Fibroblast of lung (primary cell): Measurements from ENCODE around the gene FSTL4. TPM values are rescaled to one million over a fixed set of nuclear protein-coding genes. Genes with fewer than 3 reads are reported as not detected.
A peak's percentile ranks its signal among the peaks of the same experiment; 100 is the strongest.

Experiments used
- DNase-seq, 2 donors: peaks; one replicate each; pipeline versions ENCODE4 v3.0.0 to v3.0.0-alpha.2; 2010; ENCODE audit warnings: low read depth in 2 of 2
- H2AFZ ChIP-seq: 2 replicates; pipeline ENCODE4 v1.5.1; 2012; ENCODE audit warnings: low read length, control low read depth, inconsistent platforms
- H3K27ac ChIP-seq: 2 replicates; pipeline ENCODE4 v1.5.1; 2011; ENCODE audit warnings: low read length, control low read depth; ENCODE audit not compliant: insufficient read depth
- H3K27me3 ChIP-seq: 2 replicates; pipeline ENCODE4 v1.5.1; 2011; ENCODE audit warnings: mild to moderate bottlenecking, low read length; ENCODE audit not compliant: control insufficient read depth, insufficient read depth
- H3K36me3 ChIP-seq: 2 replicates; pipeline ENCODE4 v1.5.1; 2011; ENCODE audit warnings: low read length; ENCODE audit not compliant: control insufficient read depth, insufficient read depth
- H3K4me1 ChIP-seq: 2 replicates; pipeline ENCODE4 v1.5.1; 2011; ENCODE audit warnings: low read length; ENCODE audit not compliant: control insufficient read depth, insufficient read depth; ENCODE audit errors: extremely low read depth
- H3K4me2 ChIP-seq: 2 replicates; pipeline ENCODE4 v1.5.1; 2011; ENCODE audit warnings: low read length, control low read depth; ENCODE audit not compliant: insufficient read depth; ENCODE audit errors: extremely low read depth
- H3K4me3 ChIP-seq, 4 experiments: fragments of 200-600 bp in 1 of 4; sonication (generic) in 1 of 4; replicated peaks in 1 of 4; 2 replicates each; pipeline ENCODE4 v1.5.1; 2011 to 2016; ENCODE audit warnings: low read length in 4 of 4, low read depth in 3 of 4, mild to moderate bottlenecking in 3 of 4, control low read depth in 2 of 4, inconsistent platforms in 1 of 4, mixed read lengths in 1 of 4; ENCODE audit not compliant: insufficient read depth in 1 of 4; ENCODE audit errors: control extremely low read depth in 1 of 4
- H3K79me2 ChIP-seq: 2 replicates; pipeline ENCODE4 v1.5.1; 2012; ENCODE audit warnings: mild to moderate bottlenecking, low read length, inconsistent platforms; ENCODE audit not compliant: control insufficient read depth, insufficient read depth
- H3K9ac ChIP-seq: 2 replicates; pipeline ENCODE4 v1.5.1; 2011; ENCODE audit warnings: mild to moderate bottlenecking, low read length, control low read depth; ENCODE audit not compliant: insufficient read depth
- H3K9me3 ChIP-seq: 2 replicates; pipeline ENCODE4 v1.5.1; 2012; ENCODE audit warnings: low read depth, low read length; ENCODE audit not compliant: control insufficient read depth, insufficient read depth
- H4K20me1 ChIP-seq: 2 replicates; pipeline ENCODE4 v1.5.1; 2011; ENCODE audit warnings: low read length; ENCODE audit not compliant: control insufficient read depth, insufficient read depth; ENCODE audit errors: extremely low read depth
- EZH2 ChIP-seq: IDR thresholded peaks from 2 replicates; pipeline ENCODE4 v1.5.1; 2012; ENCODE audit warnings: low read length, control low read depth, mild to moderate bottlenecking; ENCODE audit errors: missing control alignments
- polyA plus RNA-seq, 2 donors: library from polyadenylated mRNA; depleted of rRNA in 1 of 2; stranded (reverse) in 1 of 2; unstranded in 1 of 2; fragments of >200 nt; gene quantifications; 2 replicates each; pipeline ENCODE4 v1.2.1, GENCODE V29; 2011 to 2012; ENCODE audit warnings: missing spikeins in 1 of 2
- total RNA-seq: library from RNA; depleted of rRNA; stranded (reverse); fragments of >200 nt; gene quantifications from 2 replicates; pipeline ENCODE4 v1.2.1, GENCODE V29; 2014
- TF ChIP-seq, protein P1 (sequence below), 2 donors: IDR thresholded peaks in 1 of 2; conservative IDR thresholded peaks in 1 of 2; 1 replicate in 1 of 2; 2 replicates in 1 of 2; pipeline ENCODE4 v1.5.1; 2011 to 2012; ENCODE audit warnings: low read length in 2 of 2, control low read depth in 1 of 2, inconsistent platforms in 1 of 2, low read depth in 1 of 2, mild to moderate bottlenecking in 1 of 2

Gene FSTL4
- total and polyA plus RNA-seq, 2 donors (not counting 1 experiment from before 2014, with no cell fraction given), result 0.17 to 0.33 TPM

DNA sequence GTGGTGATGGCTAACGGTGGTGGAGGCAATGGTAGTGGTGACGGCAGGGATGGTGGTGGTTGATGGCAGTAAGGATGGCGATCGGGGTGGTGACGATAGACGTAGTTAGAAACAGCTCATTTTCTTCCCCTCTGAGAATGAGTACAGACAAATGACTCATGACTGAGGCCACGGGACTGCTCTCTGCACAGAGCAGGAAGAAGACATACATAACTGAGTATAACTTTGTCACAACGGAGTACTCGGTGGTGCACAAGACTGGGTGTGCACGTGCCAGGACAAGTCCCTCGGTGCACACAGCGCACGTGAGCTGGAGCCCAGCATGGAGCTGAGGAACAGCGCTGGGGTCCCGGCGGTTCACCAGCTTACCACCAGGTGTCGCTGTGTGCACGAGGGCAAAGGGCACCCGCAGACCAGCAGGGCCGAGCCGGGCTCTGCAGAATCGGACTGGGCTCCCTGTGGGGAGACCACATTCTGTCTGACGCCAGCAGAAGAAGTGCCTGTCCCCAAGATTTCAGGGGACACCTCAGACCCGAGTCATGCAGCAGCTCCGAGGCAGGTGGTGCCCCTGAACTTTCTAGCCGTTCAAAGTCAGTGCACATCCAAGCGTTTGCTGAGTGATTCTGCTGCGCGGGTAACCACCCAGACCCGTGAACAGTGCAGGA is 188.6 kb downstream of the FSTL4 start:
- H2AFZ ChIP-seq, result no peak overlapping the region
- H3K79me2 ChIP-seq, result no peaks in the 10 kb centered on the region
- H3K9ac ChIP-seq, result no peak overlapping the region
- H3K4me2 ChIP-seq, result no peak overlapping the region
- DNase-seq, result peak; percentile 30 to 34
- no peaks in the 10 kb centered on the region for H4K20me1 ChIP-seq
- H3K9me3 ChIP-seq, result no peaks in the 10 kb centered on the region
- H3K27me3 ChIP-seq, result no peaks in the 10 kb centered on the region
- TF ChIP-seq, protein P1, sequence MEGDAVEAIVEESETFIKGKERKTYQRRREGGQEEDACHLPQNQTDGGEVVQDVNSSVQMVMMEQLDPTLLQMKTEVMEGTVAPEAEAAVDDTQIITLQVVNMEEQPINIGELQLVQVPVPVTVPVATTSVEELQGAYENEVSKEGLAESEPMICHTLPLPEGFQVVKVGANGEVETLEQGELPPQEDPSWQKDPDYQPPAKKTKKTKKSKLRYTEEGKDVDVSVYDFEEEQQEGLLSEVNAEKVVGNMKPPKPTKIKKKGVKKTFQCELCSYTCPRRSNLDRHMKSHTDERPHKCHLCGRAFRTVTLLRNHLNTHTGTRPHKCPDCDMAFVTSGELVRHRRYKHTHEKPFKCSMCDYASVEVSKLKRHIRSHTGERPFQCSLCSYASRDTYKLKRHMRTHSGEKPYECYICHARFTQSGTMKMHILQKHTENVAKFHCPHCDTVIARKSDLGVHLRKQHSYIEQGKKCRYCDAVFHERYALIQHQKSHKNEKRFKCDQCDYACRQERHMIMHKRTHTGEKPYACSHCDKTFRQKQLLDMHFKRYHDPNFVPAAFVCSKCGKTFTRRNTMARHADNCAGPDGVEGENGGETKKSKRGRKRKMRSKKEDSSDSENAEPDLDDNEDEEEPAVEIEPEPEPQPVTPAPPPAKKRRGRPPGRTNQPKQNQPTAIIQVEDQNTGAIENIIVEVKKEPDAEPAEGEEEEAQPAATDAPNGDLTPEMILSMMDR (conservative IDR thresholded peaks at IDR 0.05 in 1 of 2, IDR thresholded peaks at IDR 0.05 in 1 of 2; ENCODE audit: low read depth in 1 of 2, low read length in 2 of 2), result peak; percentile 50 to 75
- TF ChIP-seq EZH2, result no peak
- H3K4me1 ChIP-seq, result no peaks in the 10 kb centered on the region
- no peaks in the 10 kb centered on the region for H3K36me3 ChIP-seq
- H3K27ac ChIP-seq, result no peak overlapping the region
- H3K4me3 ChIP-seq, result no peak overlapping the region

DNA sequence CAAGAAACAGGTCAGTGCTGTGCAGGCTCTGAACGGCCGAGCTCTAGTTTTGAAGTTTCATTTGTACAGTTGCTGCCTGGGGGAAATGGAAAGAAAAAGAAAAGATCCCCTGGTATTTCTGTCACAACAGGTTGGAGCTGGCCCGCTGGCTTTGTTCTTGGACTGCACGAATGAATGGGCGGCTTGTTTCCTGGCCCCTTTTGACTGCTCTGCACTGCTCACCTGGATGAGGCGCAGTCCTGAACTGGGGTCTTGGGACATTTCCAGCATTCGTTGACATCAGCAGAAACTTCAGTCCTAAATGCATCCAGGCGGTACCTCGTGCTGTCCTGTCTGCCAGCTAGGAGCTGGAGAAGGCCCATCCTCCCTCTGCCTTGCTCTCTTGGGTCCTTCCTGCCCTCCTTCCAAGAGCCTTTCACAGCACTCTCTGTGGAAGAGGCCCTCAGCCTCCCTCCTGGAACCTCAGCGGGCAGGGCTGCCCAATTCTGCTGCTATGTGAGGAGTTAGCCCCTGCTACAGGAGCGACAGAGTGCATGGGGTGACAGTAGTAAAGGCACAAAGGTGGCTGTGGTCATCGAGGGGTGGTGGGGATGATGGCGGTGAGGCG is 189.2 kb downstream of the FSTL4 start:
- no peak for DNase-seq
- H3K9ac ChIP-seq, result no peak overlapping the region
- no peaks in the 10 kb centered on the region for H3K4me1 ChIP-seq
- no peak overlapping the region for H3K4me2 ChIP-seq
- no peak overlapping the region for H3K4me3 ChIP-seq
- H3K27ac ChIP-seq, result no peak overlapping the region
- TF ChIP-seq, protein P1 (conservative IDR thresholded peaks at IDR 0.05 in 1 of 2, IDR thresholded peaks at IDR 0.05 in 1 of 2; ENCODE audit: low read depth in 1 of 2, low read length in 2 of 2), result no peak
- no peak for TF ChIP-seq EZH2
- no peaks in the 10 kb centered on the region for H4K20me1 ChIP-seq
- H3K36me3 ChIP-seq, result no peaks in the 10 kb centered on the region
- H3K79me2 ChIP-seq, result no peaks in the 10 kb centered on the region
- H3K9me3 ChIP-seq, result no peaks in the 10 kb centered on the region
- H3K27me3 ChIP-seq, result no peaks in the 10 kb centered on the region
- no peak overlapping the region for H2AFZ ChIP-seq

DNA sequence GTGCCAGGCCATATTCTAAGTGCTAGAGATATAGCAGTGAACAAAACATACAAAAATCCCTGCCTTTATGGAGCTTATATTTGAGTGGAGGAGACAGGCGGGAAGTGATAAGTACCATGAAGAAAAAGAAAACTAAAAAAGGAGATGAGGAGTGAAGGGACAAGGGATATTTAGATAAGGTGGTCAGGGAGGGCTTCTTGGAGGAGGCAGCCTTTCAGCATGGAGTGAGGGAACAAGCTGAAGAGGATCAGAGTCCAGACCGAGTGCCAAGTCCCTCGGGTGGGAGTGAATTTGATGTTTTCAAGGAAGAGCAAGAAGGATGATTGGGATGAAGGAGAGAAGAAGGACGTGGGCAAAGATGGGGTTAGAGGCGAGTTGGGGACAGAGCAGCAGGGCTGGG is 190.5 kb downstream of the FSTL4 start:
- Histone ChIP-seq H3K4me2 (no peak overlapping the region), H3K4me3 (no peak overlapping the region), H3K27ac (no peak overlapping the region), H3K4me1 (no peaks in the 10 kb centered on the region), H3K9me3 (no peaks in the 10 kb centered on the region), H3K36me3 (no peaks in the 10 kb centered on the region), H2AFZ (no peak overlapping the region), H3K79me2 (no peaks in the 10 kb centered on the region), H3K27me3 (no peaks in the 10 kb centered on the region), H3K9ac (no peak overlapping the region), H4K20me1 (no peaks in the 10 kb centered on the region)
- no peak for DNase-seq
- TF ChIP-seq EZH2, result no peak
- TF ChIP-seq, protein P1 (conservative IDR thresholded peaks at IDR 0.05 in 1 of 2, IDR thresholded peaks at IDR 0.05 in 1 of 2; ENCODE audit: low read depth in 1 of 2, low read length in 2 of 2), result no peak
